IMR-90 (cell line): ENCODE results near the gene SPG11.
A peak's percentile ranks its signal among the peaks of the same experiment; 100 is the strongest.

Experiments used
- CEBPB ChIP-seq: IDR thresholded peaks from 2 replicates; pipeline ENCODE4 v1.6.1; 2012; ENCODE audit warnings: low read depth, low read length, improper control_type of control experiment
- CHD1 ChIP-seq: IDR thresholded peaks from 2 replicates; pipeline ENCODE4 v1.6.1; 2012; ENCODE audit warnings: low read depth, low read length, improper control_type of control experiment
- CTCF ChIP-seq: conservative IDR thresholded peaks from 2 replicates; pipeline ENCODE4 v1.5.1; 2012; ENCODE audit warnings: mild to moderate bottlenecking, low read depth, low read length, improper control_type of control experiment
- MAFK ChIP-seq: IDR thresholded peaks from 2 replicates; pipeline ENCODE4 v1.6.1; 2012; ENCODE audit warnings: low read depth, low read length, improper control_type of control experiment
- MXI1 ChIP-seq: IDR thresholded peaks from 2 replicates; pipeline ENCODE4 v1.6.1; 2012; ENCODE audit warnings: low read depth, mild to moderate bottlenecking, low read length, moderate library complexity, borderline replicate concordance
- NFE2L2 ChIP-seq: fragments of 150-350 bp; IDR thresholded peaks from 2 replicates; pipeline ENCODE4 v1.6.1; 2016; ENCODE audit warnings: low read depth, mild to moderate bottlenecking, low read length
- POLR2A ChIP-seq: IDR thresholded peaks from 2 replicates; pipeline ENCODE4 v1.6.1; 2012; ENCODE audit warnings: mild to moderate bottlenecking, low read depth, low read length
- RAD21 ChIP-seq: IDR thresholded peaks from 2 replicates; pipeline ENCODE4 v1.6.1; 2012; ENCODE audit warnings: low read length, improper control_type of control experiment
- RFX5 ChIP-seq: IDR thresholded peaks from 2 replicates; pipeline ENCODE4 v1.8.0; 2012; ENCODE audit warnings: low read depth, mild to moderate bottlenecking, low read length, moderate library complexity

GRCh38 chr15:44545913-44546802, 117.3 kb downstream of the SPG11 start:
- no peak for TF ChIP-seq RFX5
- TF ChIP-seq CTCF = peak; percentile 38
- no peak for TF ChIP-seq MAFK
- no peak for TF ChIP-seq POLR2A
- peak; percentile 30; the same call in 1 of the 2 replicates for TF ChIP-seq CEBPB
- no peak for TF ChIP-seq RAD21
- TF ChIP-seq CHD1 = no peak
- TF ChIP-seq MXI1 = no peak
- no peak for TF ChIP-seq NFE2L2
